SK-MEL-5 (cell line): ENCODE data around the gene LTB4R. TPM values are rescaled to one million over a fixed set of nuclear protein-coding genes. Genes with fewer than 3 reads are reported as not detected.
A peak's percentile ranks its signal among the peaks of the same experiment; 100 is the strongest.

ENCODE experiments used
- DNase-seq: peaks from one replicate; pipeline ENCODE4 v3.0.0-alpha.2; 2016; ENCODE audit warnings: low read depth, low spot score
- in situ Hi-C: cut with HindIII; loops from 2 replicates; pipeline ENCODE4 v1.10.0; 2016; ENCODE audit warnings: low sequenced_read_pairs, high pct_unique_total_duplicates, low pct_unique_long_range_greater_than_20kb
- polyA plus RNA-seq, 2 experiments: library from polyadenylated mRNA; depleted of rRNA; stranded (reverse); fragments of >200 nt; gene quantifications; 2 replicates each; pipeline ENCODE4 v1.2.3, GENCODE V29; 2015
- total RNA-seq: library from RNA; depleted of rRNA; stranded (reverse); fragments of >200 nt; shearing (Covaris generic); gene quantifications from 2 replicates; pipeline ENCODE4 v1.2.3, GENCODE V29; 2014; rRNA removed

The LTB4R gene, protein sequence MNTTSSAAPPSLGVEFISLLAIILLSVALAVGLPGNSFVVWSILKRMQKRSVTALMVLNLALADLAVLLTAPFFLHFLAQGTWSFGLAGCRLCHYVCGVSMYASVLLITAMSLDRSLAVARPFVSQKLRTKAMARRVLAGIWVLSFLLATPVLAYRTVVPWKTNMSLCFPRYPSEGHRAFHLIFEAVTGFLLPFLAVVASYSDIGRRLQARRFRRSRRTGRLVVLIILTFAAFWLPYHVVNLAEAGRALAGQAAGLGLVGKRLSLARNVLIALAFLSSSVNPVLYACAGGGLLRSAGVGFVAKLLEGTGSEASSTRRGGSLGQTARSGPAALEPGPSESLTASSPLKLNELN
- 0.98 and 1.7 TPM in 2 replicates for total RNA-seq
- polyA plus RNA-seq (2015; cell fraction: cytosol; rRNA removed) = 1.00 and 3.5 TPM in 2 replicates
- 74.7 and 77.8 TPM in 2 replicates for polyA plus RNA-seq (2015; cell fraction: nucleus; rRNA removed)

DNA sequence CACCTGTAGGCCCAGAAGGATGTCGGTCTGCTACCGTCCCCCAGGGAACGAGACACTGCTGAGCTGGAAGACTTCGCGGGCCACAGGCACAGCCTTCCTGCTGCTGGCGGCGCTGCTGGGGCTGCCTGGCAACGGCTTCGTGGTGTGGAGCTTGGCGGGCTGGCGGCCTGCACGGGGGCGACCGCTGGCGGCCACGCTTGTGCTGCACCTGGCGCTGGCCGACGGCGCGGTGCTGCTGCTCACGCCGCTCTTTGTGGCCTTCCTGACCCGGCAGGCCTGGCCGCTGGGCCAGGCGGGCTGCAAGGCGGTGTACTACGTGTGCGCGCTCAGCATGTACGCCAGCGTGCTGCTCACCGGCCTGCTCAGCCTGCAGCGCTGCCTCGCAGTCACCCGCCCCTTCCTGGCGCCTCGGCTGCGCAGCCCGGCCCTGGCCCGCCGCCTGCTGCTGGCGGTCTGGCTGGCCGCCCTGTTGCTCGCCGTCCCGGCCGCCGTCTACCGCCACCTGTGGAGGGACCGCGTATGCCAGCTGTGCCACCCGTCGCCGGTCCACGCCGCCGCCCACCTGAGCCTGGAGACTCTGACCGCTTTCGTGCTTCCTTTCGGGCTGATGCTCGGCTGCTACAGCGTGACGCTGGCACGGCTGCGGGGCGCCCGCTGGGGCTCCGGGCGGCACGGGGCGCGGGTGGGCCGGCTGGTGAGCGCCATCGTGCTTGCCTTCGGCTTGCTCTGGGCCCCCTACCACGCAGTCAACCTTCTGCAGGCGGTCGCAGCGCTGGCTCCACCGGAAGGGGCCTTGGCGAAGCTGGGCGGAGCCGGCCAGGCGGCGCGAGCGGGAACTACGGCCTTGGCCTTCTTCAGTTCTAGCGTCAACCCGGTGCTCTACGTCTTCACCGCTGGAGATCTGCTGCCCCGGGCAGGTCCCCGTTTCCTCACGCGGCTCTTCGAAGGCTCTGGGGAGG is at the start of gene LTB4R:
Gene LTB4R, plus strand, starts transcription at position 857 of the 959 bp plus-strand sequence. CDS start 4,150 bp downstream, outside the sequence.
- in situ Hi-C loops = no loop called here
- no peak for DNase-seq

DNA sequence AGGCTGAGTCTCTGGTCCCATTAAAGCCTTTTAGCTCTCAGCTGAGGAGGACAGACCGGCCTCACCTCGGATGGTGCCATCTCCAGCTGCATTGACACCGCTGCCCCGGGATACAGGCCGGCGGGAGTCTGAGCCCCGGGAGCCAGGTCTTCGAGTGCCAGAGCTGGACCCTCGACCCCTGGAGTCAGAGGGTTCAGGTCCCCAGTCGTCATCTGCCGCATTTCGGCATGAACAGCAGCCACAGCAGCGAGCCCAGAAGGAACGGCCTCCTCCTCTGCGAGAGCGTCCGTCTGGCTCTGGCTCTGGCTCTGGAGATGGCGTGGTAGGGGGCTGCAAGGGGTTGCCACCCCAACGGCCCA is 49.4 kb upstream of the LTB4R start:
- no peak for DNase-seq

DNA sequence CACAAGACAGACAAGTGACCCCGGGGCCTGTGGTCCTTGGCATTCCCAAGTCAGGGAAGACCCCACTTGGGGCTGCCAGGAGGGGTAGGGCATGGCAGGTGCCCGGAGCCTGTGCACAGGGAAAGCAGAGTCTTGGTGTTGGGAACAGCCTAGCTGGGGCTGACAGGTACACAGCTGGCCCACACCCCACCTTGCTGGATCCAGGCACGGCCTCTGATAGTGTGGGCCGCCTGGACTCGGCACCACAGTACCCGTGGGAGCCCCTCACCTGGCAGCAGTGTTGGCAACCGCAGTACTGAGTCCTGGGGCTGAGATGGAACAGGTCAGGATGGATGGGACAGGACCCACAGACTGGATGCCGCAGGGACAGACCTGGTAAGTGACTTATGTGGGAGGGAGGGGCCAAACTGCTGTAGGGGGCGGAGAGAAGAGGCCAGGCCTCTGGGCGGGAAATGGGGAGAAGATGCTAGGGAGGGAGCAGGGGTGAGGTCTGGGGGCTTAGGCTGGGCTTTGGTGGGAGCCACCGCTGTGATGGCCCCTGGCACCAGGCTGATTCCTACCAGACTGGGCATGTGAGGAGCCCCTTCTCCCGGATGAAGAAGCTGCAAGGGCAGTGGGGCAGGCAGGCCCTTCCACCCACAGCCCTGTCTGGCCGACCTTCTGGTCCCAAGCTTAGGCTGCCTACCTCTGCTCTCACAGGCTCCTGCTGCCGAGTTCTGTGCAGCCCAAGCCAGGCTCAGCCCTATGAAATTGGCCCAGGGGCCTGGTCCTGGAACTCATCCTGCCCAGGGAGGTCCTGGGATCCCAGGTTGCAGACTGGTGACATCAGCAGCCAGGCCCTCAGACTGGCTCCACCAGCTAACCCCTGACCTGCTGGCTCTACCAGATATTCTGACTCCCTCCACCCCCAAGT is 48.2 kb upstream of the LTB4R start, which contains the start of gene TGM1:
Gene TGM1, minus strand, starts transcription at position 357 of the 913 bp plus-strand sequence. CDS start 825 bp downstream, outside the sequence.
- in situ Hi-C loops = no loop called here
- DNase-seq = no peak

More for the DNA sequence above, 49.4 kb upstream of the LTB4R start:
- in situ Hi-C loops = no loop called here

DNA sequence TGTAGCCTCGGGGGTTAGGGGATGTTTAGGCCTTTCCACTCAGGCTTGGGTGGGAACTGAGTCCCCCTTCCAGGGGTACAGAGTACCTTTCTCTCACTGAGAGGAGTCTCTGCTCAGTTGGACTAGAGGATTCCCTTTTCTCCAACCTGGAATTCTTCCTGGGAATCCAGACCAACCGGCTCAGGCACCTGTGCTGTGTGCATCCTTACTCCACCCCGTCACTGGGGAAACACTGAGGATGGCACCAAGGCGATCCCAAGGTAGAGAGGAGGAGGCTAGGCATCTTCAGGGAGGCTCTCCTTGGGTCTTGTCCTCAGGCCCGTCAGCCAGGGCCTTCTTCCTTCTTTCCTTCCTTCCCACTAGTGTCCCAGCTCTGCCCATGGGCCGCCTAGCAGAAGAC is 47.5 kb upstream of the LTB4R start:
- in situ Hi-C loops = no loop called here
- no peak for DNase-seq

DNA sequence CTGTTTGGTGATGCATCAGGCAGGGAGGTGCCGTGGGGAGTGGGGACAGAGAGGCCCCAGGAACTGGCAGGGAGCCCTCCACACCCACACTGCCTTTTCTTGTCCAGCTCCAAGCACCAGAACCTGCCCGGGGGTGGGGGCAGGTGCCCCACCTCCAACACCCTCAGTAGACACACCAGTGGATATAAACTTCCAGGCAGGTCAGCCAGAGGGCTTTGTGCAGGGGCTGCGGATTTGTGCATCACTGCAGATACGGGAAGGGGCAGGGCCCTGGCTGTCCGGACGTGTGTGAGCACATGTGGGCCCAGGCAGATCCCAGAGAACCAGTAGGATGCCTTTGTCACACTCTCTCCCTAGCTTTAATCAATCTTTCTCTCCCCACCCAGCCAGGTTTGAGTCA is 47.0 kb upstream of the LTB4R start:
- in situ Hi-C loops = no loop called here

DNA sequence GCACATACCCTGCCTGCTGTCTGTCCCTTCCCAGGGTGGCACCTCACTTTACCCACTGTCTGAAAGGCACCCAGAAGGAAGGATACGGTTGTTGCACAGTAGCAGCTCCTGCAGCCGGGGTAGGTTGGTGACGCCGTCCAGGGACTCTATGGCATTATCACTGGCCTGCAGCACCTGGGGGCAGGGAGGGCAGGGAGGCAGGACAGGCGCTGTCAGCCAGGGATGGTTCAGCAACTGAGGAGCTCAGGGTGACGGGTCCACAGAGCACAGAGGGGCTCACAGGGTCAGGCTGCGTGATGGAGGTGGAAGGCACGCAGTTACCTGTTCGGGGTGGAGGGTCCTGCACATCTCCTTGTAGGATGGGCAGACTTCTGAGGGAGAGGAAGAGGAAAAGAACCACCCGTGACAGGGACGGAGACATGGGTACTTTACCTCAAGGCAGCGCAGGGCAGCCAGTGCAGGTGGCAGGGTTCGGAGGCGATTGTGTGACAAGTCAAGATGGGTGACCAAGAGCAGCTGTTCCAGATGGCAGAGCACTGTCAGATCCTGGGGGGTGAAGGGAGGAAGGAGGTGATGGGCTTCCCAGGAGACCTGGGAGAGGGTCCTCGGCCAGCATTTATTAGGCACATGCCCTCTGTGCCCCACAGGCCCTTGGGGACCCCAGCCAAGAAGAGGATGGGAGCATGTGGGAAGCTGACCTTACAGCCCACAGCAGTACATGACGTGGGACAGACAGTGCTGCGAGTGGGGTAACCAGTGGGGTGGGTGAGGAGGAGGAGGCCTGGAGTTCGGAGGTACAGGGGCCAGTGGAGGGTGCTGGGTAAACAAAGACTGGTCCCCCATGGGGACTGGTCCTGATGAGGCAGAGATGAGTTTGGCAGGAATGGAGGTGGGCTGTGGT is 44.7 kb upstream of the LTB4R start:
- DNase-seq = no peak
- in situ Hi-C loops = no loop called here

More for the DNA sequence above, 47.0 kb upstream of the LTB4R start:
- DNase-seq = no peak

DNA sequence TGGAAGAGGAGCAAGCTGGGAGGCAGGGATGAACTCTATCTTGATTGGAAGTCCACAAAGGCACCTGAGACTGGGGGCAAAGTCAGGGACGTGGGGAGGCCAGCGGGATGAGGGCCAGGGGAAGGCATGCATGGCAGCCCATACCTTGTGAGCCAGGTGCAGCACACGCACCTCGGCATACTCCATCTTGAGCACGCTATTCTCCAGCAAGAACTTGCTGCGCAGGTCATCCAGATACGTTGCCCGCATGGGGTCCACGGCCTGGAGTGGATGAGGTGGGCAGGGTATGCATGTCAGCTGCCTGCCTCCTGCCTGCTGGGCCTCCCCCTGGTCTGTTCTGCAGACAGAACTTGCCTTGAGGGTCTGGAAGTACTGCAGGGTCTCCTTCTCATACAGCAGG is 43.8 kb upstream of the LTB4R start:
- in situ Hi-C loops = no loop called here
- no peak for DNase-seq

DNA sequence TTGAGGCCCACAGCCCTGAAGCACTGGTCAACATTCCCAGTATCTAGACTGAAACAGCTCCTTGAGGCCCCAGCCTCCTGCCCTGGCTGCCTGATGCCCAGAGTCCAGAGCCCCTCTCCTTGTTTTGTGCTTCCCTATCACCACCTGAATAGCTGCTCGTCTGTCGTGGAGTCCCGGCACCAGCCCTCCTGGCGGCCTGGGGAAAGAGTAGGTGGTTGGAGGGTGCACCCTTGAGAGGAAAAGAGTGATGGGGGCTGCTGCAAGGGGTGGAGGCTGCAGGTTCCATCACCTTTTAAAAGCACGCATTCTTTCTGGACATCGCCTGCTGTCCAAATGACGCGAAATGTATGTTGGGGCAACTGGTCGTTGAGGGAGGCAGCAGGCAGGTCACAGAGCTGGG is 43.1 kb upstream of the LTB4R start:
- in situ Hi-C loops = no loop called here
- DNase-seq = no peak

DNA sequence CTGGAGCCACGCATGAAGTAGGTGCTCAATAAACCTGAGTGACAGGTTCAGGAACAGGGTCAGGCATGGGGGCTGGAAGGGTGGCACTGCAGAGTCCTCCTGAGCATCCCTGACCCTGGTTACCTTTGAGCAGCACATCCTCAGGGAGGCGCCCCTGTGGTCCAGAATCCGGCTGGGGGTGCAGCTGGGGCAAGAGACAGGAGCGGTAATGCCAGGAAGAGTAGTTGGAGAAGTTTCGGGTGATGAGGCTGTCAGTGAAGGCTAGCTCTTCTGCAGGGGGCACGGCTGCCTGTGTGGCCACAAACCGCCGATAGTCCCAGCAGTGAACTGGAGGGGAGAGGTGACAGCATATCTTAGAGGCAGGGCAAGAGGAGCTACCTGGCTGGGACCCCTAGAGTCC is 41.9 kb upstream of the LTB4R start:
- in situ Hi-C loops = no loop called here
- no peak for DNase-seq

DNA sequence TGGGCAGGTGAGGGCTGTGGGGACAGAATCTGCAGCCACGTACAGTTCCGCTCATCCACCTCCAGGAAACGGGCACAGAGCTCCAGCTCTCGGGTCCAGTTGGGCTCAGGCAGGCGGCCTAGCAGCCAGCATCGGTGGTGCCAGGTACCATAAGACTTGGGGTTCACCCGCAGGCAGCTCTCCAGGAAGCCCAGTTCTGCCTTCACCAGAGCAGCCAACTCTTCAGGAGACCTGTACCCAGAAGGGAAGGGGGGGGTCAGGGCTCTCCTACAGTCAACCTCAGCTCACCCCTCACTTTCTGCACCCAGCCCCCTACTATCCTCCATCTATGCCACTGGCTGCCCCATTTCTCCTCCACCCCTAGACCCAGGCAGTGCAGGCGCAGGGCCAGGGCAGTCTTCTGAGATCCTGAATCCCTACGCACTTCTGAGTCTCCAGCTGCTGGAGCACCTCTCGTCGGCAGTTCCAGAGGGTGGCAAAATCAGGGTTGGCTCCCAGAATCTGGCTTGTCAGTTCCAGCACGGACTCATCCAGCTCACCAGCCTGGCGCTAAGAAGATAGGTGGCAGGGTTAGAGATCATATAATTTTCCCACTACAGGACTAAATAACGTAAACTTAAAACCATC is 41.3 kb upstream of the LTB4R start:
- in situ Hi-C loops = no loop called here
- DNase-seq = no peak

DNA sequence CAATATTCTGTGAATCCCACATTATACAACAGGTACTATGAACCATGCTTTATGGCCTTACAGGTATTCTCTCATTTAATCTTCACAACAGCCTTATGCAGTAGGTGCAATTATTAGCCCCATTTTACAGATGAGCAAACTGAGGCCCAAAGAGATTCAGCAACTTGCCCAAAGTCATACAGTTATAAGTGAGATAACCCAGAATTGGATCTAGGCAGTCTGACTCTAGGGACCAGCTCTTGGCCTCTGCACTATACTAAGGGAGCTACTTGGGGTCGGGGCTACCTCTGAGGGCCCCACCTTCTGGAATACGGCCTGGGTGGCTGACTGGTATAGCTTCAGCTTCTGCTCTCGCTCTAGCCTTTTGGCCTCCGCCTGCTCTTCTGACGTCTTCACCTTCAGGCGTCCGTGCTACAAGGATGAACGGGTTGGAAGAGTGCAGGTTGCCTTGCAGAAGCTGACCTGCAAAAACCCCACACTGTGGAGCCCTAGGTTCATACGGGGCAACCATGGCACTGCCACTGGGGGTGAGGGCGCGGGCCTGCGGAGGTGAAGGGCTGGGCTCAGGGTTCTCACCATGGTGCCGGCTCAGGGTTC is 40.7 kb upstream of the LTB4R start:
- no peak for DNase-seq
- in situ Hi-C loops = no loop called here

DNA sequence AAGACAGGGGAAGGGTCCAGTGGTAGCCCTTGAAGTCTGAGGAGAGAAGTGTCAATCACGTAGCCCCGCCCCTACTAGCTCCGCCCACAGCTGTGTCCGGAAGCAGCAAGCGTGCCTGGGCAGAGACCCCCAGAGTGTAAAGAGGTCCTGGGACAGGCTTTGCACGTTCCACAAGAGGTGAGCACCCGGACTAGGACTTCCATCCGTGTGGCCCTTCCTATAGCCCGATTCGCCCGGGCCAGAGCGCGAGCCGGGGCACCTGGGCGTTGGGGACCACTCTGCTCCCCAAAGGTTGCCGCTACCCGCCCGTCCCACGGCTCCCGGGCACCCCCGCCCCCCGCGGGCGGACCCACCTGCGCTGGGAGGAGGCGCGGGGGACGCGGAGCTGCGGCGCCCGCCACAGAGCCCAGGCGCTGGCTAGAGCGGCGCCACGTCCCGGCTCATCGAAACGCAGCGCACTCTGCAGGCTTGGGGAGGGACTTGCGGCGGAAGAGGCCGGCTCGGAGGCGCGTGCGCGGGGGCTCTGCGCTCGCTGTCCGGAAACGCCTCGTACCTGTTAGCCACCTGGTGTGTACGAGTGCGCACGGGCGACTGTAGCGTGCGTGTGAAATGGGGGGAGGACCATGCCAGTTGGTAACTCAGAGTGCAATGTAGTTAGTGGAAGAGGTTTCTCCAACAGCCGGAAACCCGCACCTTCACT is 40.0 kb upstream of the LTB4R start, which contains the start of gene RABGGTA:
Gene RABGGTA, minus strand, starts transcription at position 464 of the 700 bp plus-strand sequence. CDS start 482 bp downstream, outside the sequence.
- in situ Hi-C loops = no loop called here
- peak; percentile 82 for DNase-seq

DNA sequence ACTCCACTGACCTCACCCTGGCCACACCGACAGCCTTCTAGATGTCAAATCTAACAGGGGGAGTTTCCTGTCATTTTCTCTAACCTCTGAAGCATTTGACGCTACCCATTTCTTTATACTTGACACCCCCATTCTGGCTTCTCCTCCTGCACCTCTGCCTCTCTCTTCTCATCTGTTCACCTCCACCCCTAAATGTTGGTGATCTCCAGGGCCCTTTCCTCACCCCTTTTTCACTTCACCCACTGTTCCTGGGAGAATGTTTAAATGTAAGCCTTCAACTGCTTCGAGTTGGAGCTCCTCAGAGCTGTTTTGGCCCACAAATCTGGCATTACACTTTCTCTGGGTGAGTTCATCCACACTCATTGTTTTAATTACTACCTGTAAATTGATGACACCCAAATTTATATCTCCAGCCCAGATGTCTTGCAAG is 39.5 kb upstream of the LTB4R start:
- no peak for DNase-seq
- in situ Hi-C loops = no loop called here

DNA sequence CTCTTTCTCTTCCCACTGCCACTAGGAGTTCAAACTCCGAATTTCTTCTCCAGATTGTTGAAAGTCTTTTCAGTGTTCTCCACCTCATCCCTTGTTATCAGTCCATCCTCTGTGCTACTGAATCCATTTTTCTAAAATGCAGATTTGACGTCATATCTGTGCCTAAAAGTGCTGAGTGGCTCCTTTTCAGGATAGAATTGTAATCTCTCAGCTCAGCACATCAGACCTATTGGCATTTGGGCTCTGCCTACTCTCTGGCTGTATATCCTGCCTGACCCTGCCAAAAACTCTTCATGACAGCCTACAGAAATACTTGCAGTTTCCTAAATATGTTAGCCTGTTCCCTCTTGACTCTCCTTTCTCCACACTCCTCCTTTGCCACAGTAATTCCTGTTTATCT is 38.8 kb upstream of the LTB4R start:
- in situ Hi-C loops = no loop called here

DNA sequence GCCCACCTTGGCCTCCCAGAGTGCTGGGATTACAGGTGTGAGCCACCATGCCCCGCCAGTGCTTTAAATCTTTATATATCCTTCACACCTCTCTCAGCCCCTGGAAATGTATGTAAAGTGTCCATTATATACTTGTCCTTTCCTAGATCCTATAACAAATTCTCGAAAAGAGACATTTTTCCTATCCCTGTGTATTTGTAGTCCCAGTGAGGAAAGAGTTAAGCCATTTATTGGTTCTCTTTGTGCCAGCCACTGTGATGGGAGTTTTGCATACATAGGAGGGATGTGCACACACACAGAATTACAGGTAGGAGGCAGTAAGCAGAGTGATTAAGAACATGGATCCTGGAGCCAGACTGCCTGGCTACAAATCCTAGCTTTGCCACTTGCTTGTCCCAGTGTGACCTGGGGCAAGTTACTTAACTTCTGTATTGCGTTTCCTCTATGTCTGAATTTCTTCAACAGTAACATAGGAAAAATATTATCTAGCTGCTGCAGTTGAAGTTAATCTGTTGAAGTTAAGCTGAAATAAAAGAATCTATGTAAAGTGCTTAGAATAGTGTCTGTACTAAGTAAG is 37.8 kb upstream of the LTB4R start:
- in situ Hi-C loops = no loop called here
- DNase-seq = peak; percentile 14

More for the DNA sequence above, 38.8 kb upstream of the LTB4R start:
- no peak for DNase-seq
